IgD-negative memory B cell (primary cell): ENCODE data around the gene NPAS4. TPM values are rescaled to one million over a fixed set of nuclear protein-coding genes. Genes with fewer than 3 reads are reported as not detected.
A peak's percentile ranks its signal among the peaks of the same experiment; 100 is the strongest.
"Not testable (repeated sequence)": the region's sequence is repeated elsewhere in the genome, so short reads cannot be mapped to it uniquely, and the experiment has no call there.

Experiments used
- H3K27ac Mint-ChIP-seq, 3 donors: one replicate each; pipeline ENCODE4 v1.8.0; 2020 to 2022; ENCODE audit warnings: mild to moderate bottlenecking in 3 of 3, mixed read lengths in 3 of 3, moderate library complexity in 1 of 3
- H3K27me3 Mint-ChIP-seq: one replicate; pipeline ENCODE4 v1.8.0; 2021; ENCODE audit warnings: mixed read lengths
- H3K36me3 Mint-ChIP-seq: one replicate; pipeline ENCODE4 v1.8.0; 2020; ENCODE audit warnings: mild to moderate bottlenecking, mixed read lengths
- H3K4me1 Mint-ChIP-seq, 3 donors: one replicate each; pipeline ENCODE4 v1.8.0; 2020 to 2022; ENCODE audit warnings: mixed read lengths in 3 of 3, mild to moderate bottlenecking in 1 of 3
- H3K4me3 Mint-ChIP-seq, 4 donors: one replicate each; pipeline ENCODE4 v1.8.0; 2020 to 2022; ENCODE audit warnings: mild to moderate bottlenecking in 4 of 4, mixed read lengths in 4 of 4, moderate library complexity in 3 of 4
- H3K9me3 Mint-ChIP-seq, 3 donors: one replicate each; pipeline ENCODE4 v1.8.0; 2020 to 2021; ENCODE audit warnings: mixed read lengths in 3 of 3, mild to moderate bottlenecking in 1 of 3
- polyA plus RNA-seq: library from polyadenylated mRNA; unstranded; fragments of 300-500 nt; fragmentation: Illumina TruSeq; gene quantifications from one replicate; pipeline ENCODE4 v1.2.3, GENCODE V29; 2021

Gene NPAS4
- polyA plus RNA-seq, 1 donor from 2014 or later = not detected

- Mint-ChIP-seq H3K9me3 (peaks cover 0 to 4% (median 0%) of the 10 kb centered on the region in 3 donors), H3K4me3 (peak overlapping the region in 2 of 4 donors; percentile 15 to 54), H3K36me3 (no peaks in the 10 kb centered on the region), H3K4me1 (peaks cover 11 to 24% (median 17%) of the 10 kb centered on the region in 3 donors), H3K27me3 (peaks cover 7% of the 10 kb centered on the region), H3K27ac (peak overlapping the region in 2 of 3 donors; percentile 26 to 32)
Observed at GRCh38 chr11:66459138-66459778, 38.4 kb downstream of the NPAS4 start.

GRCh38 chr11:66462010-66462409, 41.2 kb downstream of the NPAS4 start:
- H3K27ac Mint-ChIP-seq = no peak overlapping the region
- H3K9me3 Mint-ChIP-seq = peaks cover 0 to 4% (median 0%) of the 10 kb centered on the region in 3 donors
- peaks cover 26 to 37% (median 30%) of the 10 kb centered on the region in 3 donors for H3K4me1 Mint-ChIP-seq
- no peaks in the 10 kb centered on the region for H3K36me3 Mint-ChIP-seq
- H3K27me3 Mint-ChIP-seq = no peaks in the 10 kb centered on the region
- H3K4me3 Mint-ChIP-seq = peak overlapping the region in 1 of 4 donors; percentile 70

DNA sequence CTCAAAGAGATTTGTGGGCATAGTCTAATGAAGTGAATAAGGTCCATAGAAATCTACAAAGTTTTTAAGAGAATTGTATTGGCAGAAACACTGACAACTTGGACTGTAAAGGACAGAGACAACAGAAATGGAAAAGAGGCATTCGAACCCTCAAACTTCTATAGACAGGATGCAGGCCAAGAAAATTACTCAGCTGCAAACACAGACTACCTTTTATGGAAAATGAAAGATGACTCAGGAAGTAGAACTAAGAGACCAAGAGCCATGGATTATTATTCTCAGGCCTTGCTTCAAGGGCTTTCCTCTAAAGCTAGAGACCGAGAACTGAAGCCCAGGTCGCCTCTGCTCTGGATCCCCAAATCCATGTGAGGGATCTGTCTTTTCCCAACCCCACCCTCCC, 42.1 kb downstream of the NPAS4 start:
- Mint-ChIP-seq H3K9me3 (peaks cover 0 to 4% (median 0%) of the 10 kb centered on the region in 3 donors), H3K27ac (peak overlapping the region in 2 of 3 donors; percentile 25 to 52), H3K4me1 (peaks cover 25 to 32% (median 29%) of the 10 kb centered on the region in 3 donors), H3K4me3 (peak overlapping the region in 1 of 4 donors; percentile 70), H3K36me3 (no peaks in the 10 kb centered on the region), H3K27me3 (no peaks in the 10 kb centered on the region)

DNA sequence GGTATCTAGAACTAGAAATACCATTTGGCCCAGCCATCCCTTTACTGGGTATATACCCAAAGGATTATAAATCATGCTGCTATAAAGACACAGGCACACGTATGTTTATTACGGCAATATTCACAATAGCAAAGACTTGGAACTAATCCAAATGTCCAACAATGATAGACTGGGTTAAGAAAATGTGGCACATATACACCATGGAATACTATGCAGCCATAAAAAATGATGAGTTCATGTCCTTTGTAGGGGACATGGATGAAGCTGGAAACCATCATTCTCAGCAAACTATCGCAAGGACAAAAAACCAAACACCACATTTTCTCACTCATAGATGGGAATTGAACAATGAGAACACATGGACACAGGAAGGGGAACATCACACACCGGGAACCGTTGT, 43.3 kb downstream of the NPAS4 start:
- H3K9me3 Mint-ChIP-seq, H3K27me3 Mint-ChIP-seq, H3K36me3 Mint-ChIP-seq, H3K27ac Mint-ChIP-seq: not testable (repeated sequence)
- H3K4me1 Mint-ChIP-seq = peaks cover 22 to 25% (median 24%) of the 10 kb centered on the region in 3 donors
- H3K4me3 Mint-ChIP-seq = peak overlapping the region in 1 of 4 donors; percentile 42

DNA sequence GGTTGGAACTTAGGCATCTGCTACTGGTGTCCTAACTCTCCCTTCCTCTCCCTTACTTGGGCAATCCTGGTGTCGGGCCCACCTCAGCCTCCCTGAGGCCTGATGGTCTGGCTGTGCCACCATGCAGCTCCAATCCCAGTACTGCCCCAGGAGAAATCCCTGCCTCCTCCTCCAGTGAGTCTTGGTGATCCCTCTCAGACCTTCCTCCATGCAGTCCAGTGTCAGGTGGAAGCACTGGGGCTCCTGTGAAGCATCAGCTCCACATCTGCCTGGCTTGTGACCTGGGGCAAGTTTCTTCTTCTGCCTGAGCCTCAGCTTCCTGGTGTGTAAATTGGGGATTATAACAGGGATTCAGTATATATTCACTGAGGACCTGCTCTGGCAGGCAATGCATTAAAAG, 44.1 kb downstream of the NPAS4 start:
- no peaks in the 10 kb centered on the region for H3K36me3 Mint-ChIP-seq
- H3K4me1 Mint-ChIP-seq = peaks cover 18 to 20% (median 18%) of the 10 kb centered on the region in 3 donors
- peak overlapping the region in 1 of 3 donors; percentile 64 for H3K27ac Mint-ChIP-seq
- H3K27me3 Mint-ChIP-seq = no peaks in the 10 kb centered on the region
- H3K4me3 Mint-ChIP-seq = peak overlapping the region; percentile 73 to 97 (median 86)
- peaks cover 0 to 4% (median 0%) of the 10 kb centered on the region in 3 donors for H3K9me3 Mint-ChIP-seq

GRCh38 chr11:66465373-66466224, 44.8 kb downstream of the NPAS4 start:
- Mint-ChIP-seq H3K4me1 (peaks cover 18 to 20% (median 18%) of the 10 kb centered on the region in 3 donors), H3K4me3 (peak overlapping the region; percentile 86 to 97 (median 92)), H3K36me3 (peaks cover 2% of the 10 kb centered on the region), H3K27ac (peak overlapping the region; percentile 64 to 90 (median 87)), H3K9me3 (peaks cover 0 to 4% (median 0%) of the 10 kb centered on the region in 3 donors), H3K27me3 (no peaks in the 10 kb centered on the region)

- Mint-ChIP-seq H3K4me3 (peak within 1 kb of the TSS; percentile 86 to 97 (median 92)), H3K9me3 (peaks cover 0 to 4% (median 0%) of the 10 kb centered on the region in 3 donors), H3K36me3 (peaks cover 2% of the 10 kb centered on the region), H3K27me3 (no peaks in the 10 kb centered on the region), H3K27ac (peak within 1 kb of the TSS; percentile 64 to 90 (median 87)), H3K4me1 (peaks cover 18 to 20% (median 18%) of the 10 kb centered on the region in 3 donors)
Observed at GRCh38 chr11:66466225-66467033, 45.6 kb downstream of the NPAS4 start, which contains the start of gene PELI3. PELI3 (plus strand) TSS chr11:66466905; CDS start chr11:66468129, 1,224 bp downstream.

DNA sequence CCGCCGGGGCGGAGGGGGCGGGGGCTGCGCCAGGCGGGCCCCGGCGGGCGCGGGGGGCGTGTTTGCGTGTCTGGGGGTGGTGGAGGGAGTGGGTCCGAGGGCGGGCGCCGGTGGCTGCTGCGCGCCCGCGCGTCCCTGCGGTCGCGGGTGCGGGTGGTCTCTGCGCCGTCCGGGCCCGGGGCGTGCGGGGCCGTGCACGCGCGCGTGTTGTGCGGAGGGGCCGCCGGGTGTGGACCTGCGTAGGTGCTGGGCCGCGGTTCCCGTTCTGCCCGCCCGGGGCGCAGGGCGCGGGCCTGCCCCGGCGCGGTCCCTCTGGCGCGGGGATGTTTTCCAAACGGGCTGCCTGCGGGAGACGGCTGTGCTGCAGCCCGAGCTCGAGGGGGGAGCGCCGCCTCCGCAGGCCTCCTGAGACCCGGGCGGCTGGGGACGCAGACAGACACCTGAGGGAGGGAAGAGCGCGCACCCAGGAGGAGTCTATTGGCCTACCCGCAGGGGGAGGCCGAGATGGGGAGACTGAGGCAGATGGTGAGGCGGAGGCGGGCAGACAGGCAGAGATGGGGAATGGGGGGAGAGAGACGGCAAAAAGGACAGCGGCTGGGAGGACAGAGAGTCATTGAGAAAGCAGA, 46.3 kb downstream of the NPAS4 start:
- H3K4me3 Mint-ChIP-seq = peak overlapping the region; percentile 83 to 91 (median 88)
- peaks cover 2% of the 10 kb centered on the region for H3K36me3 Mint-ChIP-seq
- H3K27me3 Mint-ChIP-seq = no peaks in the 10 kb centered on the region
- H3K9me3 Mint-ChIP-seq = peaks cover 0 to 4% (median 0%) of the 10 kb centered on the region in 3 donors
- peaks cover 18% of the 10 kb centered on the region in 3 donors for H3K4me1 Mint-ChIP-seq
- peak overlapping the region in 1 of 3 donors; percentile 16 for H3K27ac Mint-ChIP-seq

DNA sequence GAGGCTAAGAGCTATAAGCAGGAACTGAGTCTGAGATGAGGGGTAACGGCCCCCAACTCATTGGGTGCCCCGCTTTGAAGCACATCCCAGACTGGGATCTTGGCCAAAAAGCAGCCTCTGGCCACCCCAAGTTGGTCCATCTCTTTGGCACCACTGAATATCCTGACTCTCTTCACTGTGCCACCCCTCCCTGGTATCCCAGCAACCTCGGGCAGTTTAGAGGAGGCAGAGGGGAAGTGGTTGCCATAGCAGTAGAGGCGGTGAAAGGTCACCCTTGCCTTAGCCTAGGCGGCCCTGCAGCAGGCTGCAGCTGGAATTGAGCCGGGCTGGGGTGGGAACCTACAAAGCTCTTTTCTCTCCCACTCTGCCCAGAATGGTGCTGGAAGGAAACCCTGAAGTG, 46.9 kb downstream of the NPAS4 start:
- peaks cover 2% of the 10 kb centered on the region for H3K36me3 Mint-ChIP-seq
- H3K9me3 Mint-ChIP-seq = peaks cover 0 to 2% (median 0%) of the 10 kb centered on the region in 3 donors
- peaks cover 15 to 18% (median 18%) of the 10 kb centered on the region in 3 donors for H3K4me1 Mint-ChIP-seq
- H3K27me3 Mint-ChIP-seq = no peaks in the 10 kb centered on the region
- H3K4me3 Mint-ChIP-seq = peak overlapping the region; percentile 83 to 91 (median 88)
- peak overlapping the region in 1 of 3 donors; percentile 16 for H3K27ac Mint-ChIP-seq

DNA sequence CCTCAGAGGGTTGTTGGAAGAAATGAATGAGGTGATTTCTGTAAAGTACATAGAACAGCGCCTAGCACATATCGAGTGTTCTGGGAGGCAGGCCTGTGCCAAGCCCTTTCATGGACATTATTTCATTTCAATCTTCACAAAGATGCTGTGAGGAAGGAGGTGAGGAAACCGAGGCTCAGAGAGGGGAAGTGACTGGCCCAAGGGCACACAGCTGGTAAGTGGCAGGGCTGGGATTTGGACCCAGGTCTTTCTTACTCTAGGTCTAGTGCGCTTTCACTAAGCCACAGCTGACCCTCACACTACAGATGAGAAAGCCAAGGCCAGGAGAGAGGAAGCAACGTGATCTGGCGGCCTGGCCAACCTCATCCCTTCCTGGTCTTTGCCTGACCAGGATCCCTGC, 47.9 kb downstream of the NPAS4 start:
- Mint-ChIP-seq H3K36me3 (peaks cover 2% of the 10 kb centered on the region), H3K27ac (peak overlapping the region in 1 of 3 donors; percentile 48), H3K9me3 (no peaks in the 10 kb centered on the region), H3K27me3 (no peaks in the 10 kb centered on the region), H3K4me3 (peak overlapping the region; percentile 67 to 86 (median 79)), H3K4me1 (peaks cover 13 to 18% (median 18%) of the 10 kb centered on the region in 3 donors)

DNA sequence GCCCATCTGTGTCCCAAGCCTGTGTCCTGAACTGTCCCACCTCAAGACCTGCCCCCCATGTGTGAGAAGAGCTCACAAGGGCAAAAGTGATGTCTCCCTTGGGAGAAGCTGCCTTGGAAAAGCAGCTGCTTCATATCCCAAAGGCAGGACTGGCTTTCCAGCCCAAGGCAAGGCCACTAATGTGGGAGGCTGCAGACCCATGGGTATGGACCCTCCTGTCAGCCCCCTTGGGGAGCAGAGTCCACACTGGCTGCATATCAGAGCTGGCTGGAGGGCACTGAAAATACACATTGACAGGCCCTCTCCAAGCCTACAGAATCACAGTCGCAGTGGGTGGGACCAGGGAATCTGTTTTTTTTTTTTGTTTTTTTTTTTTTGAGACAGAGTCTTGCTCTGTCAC, 48.6 kb downstream of the NPAS4 start:
- H3K4me3 Mint-ChIP-seq = peak overlapping the region in 1 of 4 donors; percentile 86
- no peaks in the 10 kb centered on the region for H3K9me3 Mint-ChIP-seq
- H3K36me3 Mint-ChIP-seq = peaks cover 2% of the 10 kb centered on the region
- H3K4me1 Mint-ChIP-seq = peaks cover 13 to 18% (median 18%) of the 10 kb centered on the region in 3 donors
- H3K27me3 Mint-ChIP-seq = no peaks in the 10 kb centered on the region
- no peak overlapping the region for H3K27ac Mint-ChIP-seq

DNA sequence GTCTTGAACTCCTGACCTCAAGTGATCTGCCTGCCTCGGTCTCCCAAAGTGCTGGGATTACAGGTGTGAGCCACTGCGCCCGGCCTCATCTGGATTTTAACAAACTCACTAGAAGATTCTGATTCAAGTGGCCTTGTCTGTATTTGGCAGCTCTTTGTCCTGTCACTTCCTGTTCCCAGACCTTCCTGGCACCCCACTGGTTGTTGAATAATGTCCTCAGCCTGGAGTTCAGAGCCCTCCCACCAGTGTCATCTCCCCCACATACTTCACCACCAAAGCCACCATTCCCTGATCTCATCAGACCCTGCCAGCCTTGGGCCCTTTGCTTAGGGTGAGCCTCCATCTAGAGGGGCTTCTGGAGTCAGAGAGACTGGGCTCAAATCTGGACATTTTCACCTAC, 49.2 kb downstream of the NPAS4 start:
- H3K4me3 Mint-ChIP-seq = peak overlapping the region in 3 of 4 donors; percentile 12 to 79 (median 49)
- peak overlapping the region in 1 of 3 donors; percentile 9 for H3K27ac Mint-ChIP-seq
- no peaks in the 10 kb centered on the region for H3K9me3 Mint-ChIP-seq
- no peaks in the 10 kb centered on the region for H3K27me3 Mint-ChIP-seq
- H3K36me3 Mint-ChIP-seq = peaks cover 2% of the 10 kb centered on the region
- peaks cover 11 to 16% (median 15%) of the 10 kb centered on the region in 3 donors for H3K4me1 Mint-ChIP-seq

- peaks cover 2% of the 10 kb centered on the region for H3K36me3 Mint-ChIP-seq
- H3K9me3 Mint-ChIP-seq = no peaks in the 10 kb centered on the region
- no peak overlapping the region for H3K27ac Mint-ChIP-seq
- H3K27me3 Mint-ChIP-seq = no peaks in the 10 kb centered on the region
- H3K4me3 Mint-ChIP-seq = peak overlapping the region in 1 of 4 donors; percentile 74
- peaks cover 0 to 5% (median 5%) of the 10 kb centered on the region in 3 donors for H3K4me1 Mint-ChIP-seq
Observed at GRCh38 chr11:66471142-66471541, 50.3 kb downstream of the NPAS4 start.

GRCh38 chr11:66472054-66472453, 51.2 kb downstream of the NPAS4 start:
- H3K36me3 Mint-ChIP-seq = peaks cover 2% of the 10 kb centered on the region
- no peaks in the 10 kb centered on the region for H3K9me3 Mint-ChIP-seq
- H3K27ac Mint-ChIP-seq = no peak overlapping the region
- no peaks in the 10 kb centered on the region for H3K27me3 Mint-ChIP-seq
- H3K4me3 Mint-ChIP-seq = peak overlapping the region in 1 of 4 donors; percentile 32
- H3K4me1 Mint-ChIP-seq = peaks cover 0 to 5% (median 2%) of the 10 kb centered on the region in 3 donors
